HG02759 (cell line): ENCODE data around the gene TRANK1.
A peak's percentile ranks its signal among the peaks of the same experiment; 100 is the strongest.
"Not testable (repeated sequence)": the region's sequence is repeated elsewhere in the genome, so short reads cannot be mapped to it uniquely, and the experiment has no call there.

ENCODE experiments used
- ATAC-seq: cut with Tn5 transposase; IDR thresholded peaks from one replicate; pipeline ENCODE4 v1.9.1; 2021; ENCODE audit warnings: mild to moderate bottlenecking, moderate library complexity; ENCODE audit not compliant: unreplicated experiment

Gene TRANK1

GRCh38 chr3:36957862-36958686 is 13.2 kb upstream of the TRANK1 start:
- ATAC-seq = no peak

- ATAC-seq = no peak
These were observed 12.2 kb upstream of the TRANK1 start for GRCh38 chr3:36957063-36957462.

- ATAC-seq = no peak
These were observed 11.3 kb upstream of the TRANK1 start for GRCh38 chr3:36956155-36956554.

- no peak for ATAC-seq
These were observed 9.7 kb upstream of the TRANK1 start for GRCh38 chr3:36954452-36955134.

- ATAC-seq = not testable (repeated sequence)
These were observed 3.0 kb upstream of the TRANK1 start for GRCh38 chr3:36947814-36948213.

GRCh38 chr3:36945333-36945980 is 603 bp upstream of the TRANK1 start:
- no peak for ATAC-seq

- ATAC-seq = peak; percentile 62
These were observed 728 bp downstream of the TRANK1 start for GRCh38 chr3:36944012-36944640.

- no peak for ATAC-seq
These were observed 1.3 kb downstream of the TRANK1 start for GRCh38 chr3:36943601-36944000.

- ATAC-seq = no peak
These were observed 2.1 kb downstream of the TRANK1 start for GRCh38 chr3:36942638-36943248.

- no peak for ATAC-seq
These were observed 3.2 kb downstream of the TRANK1 start for GRCh38 chr3:36941658-36942057.

GRCh38 chr3:36941162-36941561 is 3.7 kb downstream of the TRANK1 start:
- no peak for ATAC-seq

- ATAC-seq = no peak
These were observed 7.4 kb downstream of the TRANK1 start for GRCh38 chr3:36937492-36937891.

GRCh38 chr3:36933540-36934296 is 11.1 kb downstream of the TRANK1 start:
- no peak for ATAC-seq

GRCh38 chr3:36931424-36931823 is 13.4 kb downstream of the TRANK1 start:
- not testable (repeated sequence) for ATAC-seq

- no peak for ATAC-seq
These were observed 16.6 kb downstream of the TRANK1 start for GRCh38 chr3:36928220-36928619.

GRCh38 chr3:36926292-36926897 is 18.5 kb downstream of the TRANK1 start:
- no peak for ATAC-seq

GRCh38 chr3:36924744-36925521 is 19.9 kb downstream of the TRANK1 start:
- ATAC-seq = no peak

- ATAC-seq = no peak
These were observed 20.7 kb downstream of the TRANK1 start for GRCh38 chr3:36923981-36924743.
